Heart left ventricle (tissue), 16 donors: ENCODE measurements around the gene PTTG1IP2. TPM values are rescaled to one million over a fixed set of nuclear protein-coding genes. Genes with fewer than 3 reads are reported as not detected.

Source experiments
- ATAC-seq, 4 donors: fragments of 200-7000 bp; cut with Tn5 transposase; one replicate each; pipeline ENCODE4 v1.9.1; 2020 to 2022; ENCODE audit warnings: moderate library complexity in 4 of 4, mild to moderate bottlenecking in 3 of 4, moderate number of reproducible peaks in 1 of 4
- DNase-seq, 5 donors: peaks; one replicate each; pipeline ENCODE4 v3.0.0-alpha.2; 2020
- H3K27ac ChIP-seq, 12 donors: fragments of 200-600 bp; sonication (generic) in 4 of 12; one replicate each; pipeline versions ENCODE4 v1.5.0 to v1.8.0; 2016 to 2022; ENCODE audit warnings: mild to moderate bottlenecking in 2 of 12
- H3K27me3 ChIP-seq, 9 donors: fragments of 200-600 bp; sonication (generic) in 2 of 9; one replicate each; pipeline versions ENCODE4 v1.5.1 to v1.8.0; 2016 to 2022; ENCODE audit warnings: mild to moderate bottlenecking in 3 of 9
- H3K36me3 ChIP-seq, 9 donors: fragments of 200-600 bp; sonication (generic) in 2 of 9; one replicate each; pipeline versions ENCODE4 v1.5.0 to v1.8.0; 2018 to 2022; ENCODE audit warnings: mild to moderate bottlenecking in 2 of 9
- H3K4me1 ChIP-seq, 12 donors: fragments of 200-600 bp; sonication (generic) in 4 of 12; one replicate each; pipeline versions ENCODE4 v1.5.0 to v1.8.0; 2016 to 2022; ENCODE audit warnings: mild to moderate bottlenecking in 3 of 12
- H3K4me3 ChIP-seq, 12 donors: fragments of 200-600 bp; sonication (generic) in 4 of 12; one replicate each; pipeline versions ENCODE4 v1.5.0 to v1.8.0; 2017 to 2022; ENCODE audit warnings: mild to moderate bottlenecking in 9 of 12, moderate library complexity in 4 of 12
- H3K9me3 ChIP-seq, 12 donors: fragments of 200-600 bp; sonication (generic) in 4 of 12; one replicate each; pipeline versions ENCODE4 v1.5.0 to v1.8.0; 2016 to 2022; ENCODE audit warnings: mild to moderate bottlenecking in 1 of 12
- POLR2A ChIP-seq, 2 donors: fragments of 450-650 bp; IDR thresholded peaks; one replicate each; pipeline ENCODE4 v1.6.1; 2017; ENCODE audit warnings: antibody characterized with exemption in 2 of 2, mild to moderate bottlenecking in 2 of 2, moderate library complexity in 2 of 2
- WGBS, 4 donors: extraction: QIAGEN DNeasy Blood & Tissue Kit in 2 of 4; methylation state at CpG; one replicate each; pipeline versions ENCODE4 v1.1.5 to v1.1.7; 2013 to 2018; 5-methylcytosine and 5-hydroxymethylcytosine counted together
- intact Hi-C, 10 donors: fragments of 100-400 bp; cut with DNase I; formaldehyde crosslinking; loops; one replicate each; pipeline versions ENCODE4 v1.11.1 to v1.14.2; 2022
- polyA plus RNA-seq, 2 donors: library from polyadenylated mRNA; stranded (reverse); fragments of 200-250 nt; gene quantifications; one replicate each; pipeline ENCODE4 v1.2.3, GENCODE V29; 2013
- total RNA-seq, 9 donors: library from RNA; depleted of rRNA in 2 of 9; stranded (reverse); fragments of >200 nt in 2 of 9; fragmentation: NEBNext Ultra II Directional in 3 of 9; extraction: Animal tissue kit (Norgen Biotek cat#: 25700) in 3 of 9; gene quantifications; one replicate each; pipeline versions ENCODE4 v1.1.0 to v1.2.4, GENCODE V29; 2016 to 2023
- TF ChIP-seq, protein P1 (sequence below), 12 donors: fragments of 200-600 bp; sonication (generic) in 4 of 12; IDR thresholded peaks; one replicate each; pipeline versions ENCODE4 v1.5.0 to v1.8.0; 2018 to 2022; ENCODE audit warnings: antibody characterized with exemption in 12 of 12, mild to moderate bottlenecking in 5 of 12
- donor health status: ischemic (EF 13 %, LVEDD 7.1; RV severe dilation, severe dysfunction).
- donor health status: healthy with polysubstance abuse.
- donor health status: DM: no; HTN: yes; CAD: no.
- donor health status: DM: no; HTN: no; CAD: no.
- donor health status: ischemic (EF 25% LVEDD 6.9; RV normal size, moderate dysfunction).
- donor health status: ischemic (EF 25% LVEDD 5.7; RV mildly dilated, moderate dysfunction).
- donor health status: healthy.
- donor health status: DM: yes; HTN: yes; CAD: no.
- donor health status: ischemic (EF 35%, LVEDD 5.7; RV mildly dilated, moderate dysfunction).
- donor health status: nonischemic (EF 11% LVEDD 7.7; RV severe dilation, severe dysfunction).
- donor health status: DM: yes; HTN: yes; CAD: no.
- donor health status: PGD.
- donor health status: ischemic (EF 29% LVEDD 5.4; RV normal size, mild dysfunction).
- donor health status: nonischemic (EF 23%, LVEDD 6.1; RV moderate dilation, normal function).

PTTG1IP2 gene
- total and polyA plus RNA-seq, 11 donors = not detected

DNA sequence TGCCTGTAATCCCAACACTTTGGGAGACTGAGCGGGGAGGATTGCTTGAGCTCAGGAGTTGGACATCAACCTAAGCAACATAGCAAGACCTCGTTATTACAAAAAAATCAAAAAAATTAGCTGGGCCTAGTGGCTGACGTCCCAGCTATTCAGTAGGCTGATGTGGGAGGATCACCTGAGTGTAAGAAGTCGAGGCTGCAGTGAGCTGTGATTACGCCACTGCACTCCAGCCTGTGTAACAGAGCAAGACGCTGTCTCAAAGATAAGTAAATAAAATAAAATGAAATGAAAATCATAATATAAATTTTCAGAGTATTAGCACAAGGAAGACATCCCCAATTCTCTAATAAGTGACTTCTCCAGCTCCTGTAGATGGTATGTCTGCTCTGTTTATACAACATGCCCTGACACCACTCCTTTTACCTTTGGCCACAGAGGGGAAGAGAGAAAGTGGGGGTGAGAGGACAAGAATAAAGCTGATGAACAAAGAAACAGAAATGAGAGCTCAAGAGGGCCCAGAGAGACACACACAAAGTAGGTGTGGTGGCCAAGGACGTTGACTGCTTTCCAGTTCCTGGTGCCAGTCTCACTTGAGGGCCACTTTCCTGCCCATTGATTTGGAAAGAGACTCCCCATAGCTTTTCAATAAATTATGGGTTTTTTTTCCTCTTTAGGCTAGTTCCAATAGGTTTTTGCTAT, 62.9 kb downstream of the PTTG1IP2 start:
- DNase-seq (no peak), ATAC-seq (no peak)
- no peaks in the 10 kb centered on the region for H3K36me3 ChIP-seq
- H3K27me3 ChIP-seq = no peaks in the 10 kb centered on the region
- no peak overlapping the region for H3K4me3 ChIP-seq
- H3K4me1 ChIP-seq = peaks cover 0 to 9% (median 0%) of the 10 kb centered on the region in 12 donors
- H3K27ac ChIP-seq = no peak overlapping the region
- no peak for TF ChIP-seq POLR2A (IDR thresholded peaks at IDR 0.05)
- TF ChIP-seq, protein P1, sequence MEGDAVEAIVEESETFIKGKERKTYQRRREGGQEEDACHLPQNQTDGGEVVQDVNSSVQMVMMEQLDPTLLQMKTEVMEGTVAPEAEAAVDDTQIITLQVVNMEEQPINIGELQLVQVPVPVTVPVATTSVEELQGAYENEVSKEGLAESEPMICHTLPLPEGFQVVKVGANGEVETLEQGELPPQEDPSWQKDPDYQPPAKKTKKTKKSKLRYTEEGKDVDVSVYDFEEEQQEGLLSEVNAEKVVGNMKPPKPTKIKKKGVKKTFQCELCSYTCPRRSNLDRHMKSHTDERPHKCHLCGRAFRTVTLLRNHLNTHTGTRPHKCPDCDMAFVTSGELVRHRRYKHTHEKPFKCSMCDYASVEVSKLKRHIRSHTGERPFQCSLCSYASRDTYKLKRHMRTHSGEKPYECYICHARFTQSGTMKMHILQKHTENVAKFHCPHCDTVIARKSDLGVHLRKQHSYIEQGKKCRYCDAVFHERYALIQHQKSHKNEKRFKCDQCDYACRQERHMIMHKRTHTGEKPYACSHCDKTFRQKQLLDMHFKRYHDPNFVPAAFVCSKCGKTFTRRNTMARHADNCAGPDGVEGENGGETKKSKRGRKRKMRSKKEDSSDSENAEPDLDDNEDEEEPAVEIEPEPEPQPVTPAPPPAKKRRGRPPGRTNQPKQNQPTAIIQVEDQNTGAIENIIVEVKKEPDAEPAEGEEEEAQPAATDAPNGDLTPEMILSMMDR (IDR thresholded peaks at IDR 0.05) = no peak
- 70 to 80% (median 77%) methylated on average over 7 of the region's 7 CpGs for WGBS, 4 donors
- no peaks in the 10 kb centered on the region for H3K9me3 ChIP-seq
- intact Hi-C loops = no loop called here

DNA sequence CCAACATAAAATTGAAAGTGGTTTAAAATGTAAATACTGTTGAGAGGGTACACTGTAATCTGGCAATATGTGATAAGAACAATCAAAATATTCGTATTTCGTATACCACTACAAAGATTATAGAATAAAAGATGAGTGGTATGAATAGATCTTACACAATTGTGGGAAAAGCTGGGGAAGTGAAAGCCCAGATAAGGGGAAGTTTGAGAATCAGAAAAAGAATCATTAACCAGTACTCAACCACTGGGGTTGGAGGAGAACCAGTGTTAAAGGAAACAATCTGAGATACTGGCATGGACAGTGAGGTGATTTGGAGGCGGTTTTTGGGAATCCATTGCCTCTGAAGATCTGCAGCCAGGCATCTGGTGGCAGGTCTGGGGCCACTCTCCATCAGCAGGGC, 67.0 kb downstream of the PTTG1IP2 start:
- ATAC-seq (no peak), DNase-seq (no peak)
- TF ChIP-seq POLR2A (IDR thresholded peaks at IDR 0.05) = no peak
- TF ChIP-seq, protein P1 (IDR thresholded peaks at IDR 0.05) = no peak
- peaks cover 0 to 6% (median 0%) of the 10 kb centered on the region in 9 donors for H3K27me3 ChIP-seq
- H3K9me3 ChIP-seq = no peaks in the 10 kb centered on the region
- no peak overlapping the region for H3K4me3 ChIP-seq
- 65 to 68% (median 66%) methylated on average over 3 of the region's 3 CpGs for WGBS, 4 donors
- no peak overlapping the region for H3K27ac ChIP-seq
- H3K4me1 ChIP-seq = peaks cover 0 to 10% (median 0%) of the 10 kb centered on the region in 12 donors
- H3K36me3 ChIP-seq = no peaks in the 10 kb centered on the region
- intact Hi-C loops = no loop called here

DNA sequence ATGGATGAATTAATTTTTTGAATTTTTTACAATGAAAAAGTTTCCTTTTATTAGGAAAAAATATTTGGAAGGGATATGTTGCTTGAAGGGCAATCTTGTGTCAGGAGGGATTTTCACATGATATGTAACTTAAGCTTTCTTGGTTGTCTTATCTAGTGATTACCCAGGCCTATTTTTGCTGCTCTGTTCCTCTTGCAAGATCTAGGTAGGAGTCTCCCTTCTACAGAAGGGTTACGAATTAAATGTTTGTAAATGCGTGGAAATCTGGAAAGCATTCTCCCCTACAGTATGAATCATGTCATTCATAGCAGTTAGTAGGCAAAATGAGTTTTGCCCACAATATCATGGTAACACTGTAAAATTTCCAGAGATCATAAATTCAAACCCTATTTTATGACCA, 69.0 kb downstream of the PTTG1IP2 start:
- intact Hi-C loops = no loop called here
- Histone ChIP-seq H3K4me1 (peaks cover 0 to 10% (median 0%) of the 10 kb centered on the region in 12 donors), H3K9me3 (no peaks in the 10 kb centered on the region), H3K36me3 (no peaks in the 10 kb centered on the region), H3K4me3 (no peak overlapping the region), H3K27me3 (peaks cover 0 to 6% (median 0%) of the 10 kb centered on the region in 9 donors), H3K27ac (no peak overlapping the region)
- no peak for DNase-seq
- no peak for TF ChIP-seq POLR2A (IDR thresholded peaks at IDR 0.05)
- TF ChIP-seq, protein P1 (IDR thresholded peaks at IDR 0.05) = no peak
- ATAC-seq = no peak
- 80 to 91% (median 86%) methylated on average over 2 of the region's 2 CpGs for WGBS, 4 donors

DNA sequence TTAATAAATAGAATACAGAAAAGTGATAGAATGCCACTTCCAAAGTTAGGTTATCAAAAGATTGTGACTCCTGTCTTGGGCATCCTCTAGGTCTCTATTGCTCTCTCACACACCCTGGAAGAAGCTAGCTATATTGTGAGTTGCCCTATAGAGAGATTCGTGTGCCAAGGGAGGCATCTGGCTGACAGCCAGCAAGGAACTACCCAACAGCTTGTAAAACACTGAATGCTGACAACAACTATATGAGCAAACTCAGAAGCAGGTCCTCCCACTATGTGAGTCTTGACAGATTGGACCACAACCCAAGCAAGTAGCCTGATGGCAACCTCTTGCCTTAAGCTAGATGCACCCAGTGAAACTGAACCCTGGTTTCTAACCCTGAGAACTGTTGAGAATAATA, 71.0 kb downstream of the PTTG1IP2 start:
- intact Hi-C loops = no loop called here
- no peak for TF ChIP-seq POLR2A (IDR thresholded peaks at IDR 0.05)
- TF ChIP-seq, protein P1 (IDR thresholded peaks at IDR 0.05) = no peak
- DNase-seq (no peak), ATAC-seq (no peak)
- Histone ChIP-seq H3K27me3 (peaks cover 0 to 6% (median 0%) of the 10 kb centered on the region in 9 donors), H3K4me3 (no peak overlapping the region), H3K4me1 (peaks cover 0 to 10% (median 0%) of the 10 kb centered on the region in 12 donors), H3K27ac (no peak overlapping the region), H3K9me3 (no peaks in the 10 kb centered on the region), H3K36me3 (no peaks in the 10 kb centered on the region)
- 33 to 75% (median 51%) methylated on average over 1 of the region's 1 CpG for WGBS, 4 donors
